Astrocyte (in vitro differentiated cells and primary cell): ENCODE measurements around the gene ZNF502. TPM values are rescaled to one million over a fixed set of nuclear protein-coding genes. Genes with fewer than 3 reads are reported as not detected.

ENCODE experiments used
- DNase-seq: peaks from one replicate; pipeline ENCODE4 v3.0.0-alpha.2; 2010; ENCODE audit warnings: low read depth
- FAIRE-seq: peaks from 2 replicates; lab custom pipeline; 2011; peaks lifted over from hg19 to GRCh38; lab: Jason Lieb, UNC
- H2AFZ ChIP-seq: 2 replicates; pipeline ENCODE4 v1.6.0; 2012; ENCODE audit warnings: low read depth, low read length, inconsistent platforms
- H3K27ac ChIP-seq: 2 replicates; pipeline ENCODE4 v1.5.1; 2011; ENCODE audit warnings: low read depth, low read length, inconsistent platforms
- H3K27me3 ChIP-seq: 2 replicates; pipeline ENCODE4 v1.6.0; 2011; ENCODE audit warnings: low read length, inconsistent platforms; ENCODE audit not compliant: insufficient read depth
- H3K36me3 ChIP-seq: 2 replicates; pipeline ENCODE4 v1.5.1; 2011; ENCODE audit warnings: low read length, inconsistent platforms; ENCODE audit not compliant: insufficient read depth
- H3K4me1 ChIP-seq: 2 replicates; pipeline ENCODE4 v1.5.1; 2011; ENCODE audit warnings: low read length, inconsistent platforms; ENCODE audit not compliant: insufficient read depth
- H3K4me2 ChIP-seq: 2 replicates; pipeline ENCODE4 v1.6.0; 2012; ENCODE audit warnings: low read length, inconsistent platforms
- H3K4me3 ChIP-seq: 2 replicates; pipeline ENCODE4 v1.5.1; 2011; ENCODE audit warnings: low read depth, mild to moderate bottlenecking, low read length, inconsistent platforms; ENCODE audit not compliant: insufficient read depth
- H3K79me2 ChIP-seq: 2 replicates; pipeline ENCODE4 v1.6.0; 2012; ENCODE audit warnings: mild to moderate bottlenecking, low read length, inconsistent platforms; ENCODE audit not compliant: insufficient read depth
- H3K9ac ChIP-seq: 2 replicates; pipeline ENCODE4 v1.6.0; 2012; ENCODE audit warnings: mild to moderate bottlenecking, low read length, inconsistent platforms
- H3K9me3 ChIP-seq: 2 replicates; pipeline ENCODE4 v1.5.1; 2012; ENCODE audit warnings: low read depth, mild to moderate bottlenecking, low read length, inconsistent platforms; ENCODE audit not compliant: insufficient read depth
- H4K20me1 ChIP-seq: 2 replicates; pipeline ENCODE4 v1.6.0; 2012; ENCODE audit warnings: low read length, inconsistent platforms; ENCODE audit not compliant: insufficient read depth
- H3K27ac Mint-ChIP-seq: one replicate; pipeline ENCODE4 v1.8.0; 2021; ENCODE audit warnings: mild to moderate bottlenecking, mixed read lengths; ENCODE audit not compliant: unreplicated experiment
- H3K27me3 Mint-ChIP-seq: one replicate; pipeline ENCODE4 v1.8.0; 2021; ENCODE audit warnings: low read depth, mixed read lengths; ENCODE audit not compliant: unreplicated experiment
- H3K36me3 Mint-ChIP-seq: one replicate; pipeline ENCODE4 v1.8.0; 2021; ENCODE audit warnings: low read depth, mixed read lengths; ENCODE audit not compliant: unreplicated experiment
- H3K4me1 Mint-ChIP-seq: one replicate; pipeline ENCODE4 v1.8.0; 2021; ENCODE audit warnings: low read depth, mixed read lengths; ENCODE audit not compliant: unreplicated experiment
- H3K4me3 Mint-ChIP-seq: one replicate; pipeline ENCODE4 v1.8.0; 2021; ENCODE audit warnings: mild to moderate bottlenecking, moderate library complexity, mixed read lengths; ENCODE audit not compliant: unreplicated experiment
- H3K9me3 Mint-ChIP-seq: one replicate; pipeline ENCODE4 v1.8.0; 2021; ENCODE audit warnings: mild to moderate bottlenecking, mixed read lengths; ENCODE audit not compliant: unreplicated experiment
- EZH2 ChIP-seq: IDR thresholded peaks from 2 replicates; pipeline ENCODE4 v1.6.1; 2012; ENCODE audit warnings: mild to moderate bottlenecking, low read length, inconsistent platforms; ENCODE audit not compliant: insufficient read depth
- total RNA-seq: library from RNA; stranded (reverse); gene quantifications from 2 replicates; pipeline ENCODE4 v1.2.1, GENCODE V29; 2021
- TF ChIP-seq, protein P1 (sequence below): IDR thresholded peaks from 2 replicates; pipeline ENCODE4 v1.5.1; 2011; ENCODE audit warnings: low read depth, mild to moderate bottlenecking, inconsistent platforms, low read length, moderate library complexity; ENCODE audit not compliant: insufficient read depth

The ZNF502 gene
- total RNA-seq, 1 donor from 2014 or later: 1.9 TPM

- no peaks in the 10 kb centered on the region for H4K20me1 ChIP-seq
- no peak for DNase-seq
- no peaks in the 10 kb centered on the region for H3K27me3 Mint-ChIP-seq
- no peak overlapping the region for H3K27ac ChIP-seq
- H3K9me3 Mint-ChIP-seq: peaks cover 54% of the 10 kb centered on the region
- H3K4me1 ChIP-seq: no peaks in the 10 kb centered on the region
- no peak overlapping the region for H3K4me2 ChIP-seq
- peaks cover 48% of the 10 kb centered on the region for H3K9me3 ChIP-seq
- no peak overlapping the region for H3K4me3 Mint-ChIP-seq
- peaks cover 37% of the 10 kb centered on the region for H3K36me3 Mint-ChIP-seq
- no peak overlapping the region for H3K4me3 ChIP-seq
- FAIRE-seq: no peak
- no peak overlapping the region for H2AFZ ChIP-seq
- peaks cover 6% of the 10 kb centered on the region for H3K36me3 ChIP-seq
- no peak for TF ChIP-seq EZH2
- TF ChIP-seq, protein P1, sequence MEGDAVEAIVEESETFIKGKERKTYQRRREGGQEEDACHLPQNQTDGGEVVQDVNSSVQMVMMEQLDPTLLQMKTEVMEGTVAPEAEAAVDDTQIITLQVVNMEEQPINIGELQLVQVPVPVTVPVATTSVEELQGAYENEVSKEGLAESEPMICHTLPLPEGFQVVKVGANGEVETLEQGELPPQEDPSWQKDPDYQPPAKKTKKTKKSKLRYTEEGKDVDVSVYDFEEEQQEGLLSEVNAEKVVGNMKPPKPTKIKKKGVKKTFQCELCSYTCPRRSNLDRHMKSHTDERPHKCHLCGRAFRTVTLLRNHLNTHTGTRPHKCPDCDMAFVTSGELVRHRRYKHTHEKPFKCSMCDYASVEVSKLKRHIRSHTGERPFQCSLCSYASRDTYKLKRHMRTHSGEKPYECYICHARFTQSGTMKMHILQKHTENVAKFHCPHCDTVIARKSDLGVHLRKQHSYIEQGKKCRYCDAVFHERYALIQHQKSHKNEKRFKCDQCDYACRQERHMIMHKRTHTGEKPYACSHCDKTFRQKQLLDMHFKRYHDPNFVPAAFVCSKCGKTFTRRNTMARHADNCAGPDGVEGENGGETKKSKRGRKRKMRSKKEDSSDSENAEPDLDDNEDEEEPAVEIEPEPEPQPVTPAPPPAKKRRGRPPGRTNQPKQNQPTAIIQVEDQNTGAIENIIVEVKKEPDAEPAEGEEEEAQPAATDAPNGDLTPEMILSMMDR: no peak
- no peaks in the 10 kb centered on the region for H3K27me3 ChIP-seq
- no peak overlapping the region for H3K27ac Mint-ChIP-seq
- no peak overlapping the region for H3K9ac ChIP-seq
- no peaks in the 10 kb centered on the region for H3K79me2 ChIP-seq
- H3K4me1 Mint-ChIP-seq: no peaks in the 10 kb centered on the region
These were observed 22.2 kb downstream of the ZNF502 start for GRCh38 chr3:44734646-44735168.

DNA sequence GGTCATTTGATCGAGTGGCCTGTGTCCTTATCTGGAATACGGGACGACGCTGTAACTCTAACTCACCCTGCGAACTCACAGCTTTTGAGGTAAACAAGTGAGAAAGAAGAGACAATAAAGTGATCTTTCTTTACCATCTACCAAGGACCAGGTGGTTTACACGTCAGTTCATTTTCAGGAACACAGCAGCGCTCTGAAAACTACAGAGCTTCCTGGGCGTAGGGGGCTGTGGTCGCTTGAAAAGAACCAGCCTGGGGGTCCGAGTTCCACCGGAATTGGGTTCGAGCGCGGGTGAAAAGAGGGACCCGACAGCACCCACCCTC is 48.6 kb downstream of the ZNF502 start:
- Histone ChIP-seq H4K20me1 (no peaks in the 10 kb centered on the region), H3K27ac (peak overlapping the region; percentile 73), H2AFZ (peak overlapping the region; percentile 98), H3K9ac (peak overlapping the region; percentile 84), H3K4me2 (peak overlapping the region; percentile 92), H3K79me2 (peaks cover 64% of the 10 kb centered on the region), H3K36me3 (no peaks in the 10 kb centered on the region), H3K9me3 (peaks cover 8% of the 10 kb centered on the region), H3K4me1 (no peaks in the 10 kb centered on the region), H3K4me3 (peak overlapping the region; percentile 96), H3K27me3 (no peaks in the 10 kb centered on the region)
- H3K27ac Mint-ChIP-seq: peak overlapping the region; percentile 86
- peaks cover 24% of the 10 kb centered on the region for H3K36me3 Mint-ChIP-seq
- H3K27me3 Mint-ChIP-seq: no peaks in the 10 kb centered on the region
- peaks cover 5% of the 10 kb centered on the region for H3K4me1 Mint-ChIP-seq
- DNase-seq (no peak), FAIRE-seq (no peak)
- TF ChIP-seq, protein P1: no peak
- TF ChIP-seq EZH2: no peak
- H3K4me3 Mint-ChIP-seq: peak overlapping the region; percentile 95
- H3K9me3 Mint-ChIP-seq: peaks cover 27% of the 10 kb centered on the region

- H3K79me2 ChIP-seq: peaks cover 68% of the 10 kb centered on the region
- FAIRE-seq: no peak
These were observed 49.1 kb downstream of the ZNF502 start, which contains the start of the genes KIAA1143 and KIF15 for GRCh38 chr3:44761424-44762169. Gene KIAA1143 (minus strand): TSS chr3:44761619. CDS start chr3:44761602, 17 bp downstream. Gene KIF15 (plus strand): TSS chr3:44761794. CDS start chr3:44761866, 72 bp downstream.

More at GRCh38 chr3:44761424-44762169, 49.1 kb downstream of the ZNF502 start, which contains the start of the genes KIAA1143 and KIF15:
- Histone ChIP-seq H4K20me1 (no peaks in the 10 kb centered on the region), H3K36me3 (no peaks in the 10 kb centered on the region), H3K27ac (peak within 1 kb of the TSS; percentile 73), H2AFZ (peak within 1 kb of the TSS; percentile 98), H3K27me3 (no peaks in the 10 kb centered on the region), H3K4me1 (no peaks in the 10 kb centered on the region), H3K9ac (peak within 1 kb of the TSS; percentile 84), H3K4me3 (peak within 1 kb of the TSS; percentile 96), H3K9me3 (peaks cover 8% of the 10 kb centered on the region), H3K4me2 (peak within 1 kb of the TSS; percentile 92)
- Mint-ChIP-seq H3K36me3 (peaks cover 25% of the 10 kb centered on the region), H3K27ac (peak within 1 kb of the TSS; percentile 86), H3K4me1 (peaks cover 5% of the 10 kb centered on the region), H3K27me3 (no peaks in the 10 kb centered on the region), H3K9me3 (peaks cover 27% of the 10 kb centered on the region), H3K4me3 (peak within 1 kb of the TSS; percentile 95)
- DNase-seq: peak; percentile 84
- no peak for TF ChIP-seq EZH2
- TF ChIP-seq, protein P1: no peak
